HepG2 (cell line): ENCODE data around the gene SLC22A31. TPM values are rescaled to one million over a fixed set of nuclear protein-coding genes. Genes with fewer than 3 reads are reported as not detected.

Experiments
- ELF1 ChIP-seq: sonication (generic); formaldehyde crosslinking; IDR thresholded peaks from 2 replicates; pipeline ENCODE4 v1.4.0; 2020; ENCODE audit warnings: missing genetic modification reagents
- FOSL2 ChIP-seq: sonication (generic); formaldehyde crosslinking; IDR thresholded peaks from 2 replicates; pipeline ENCODE4 v1.4.0; 2020; ENCODE audit warnings: missing genetic modification reagents
- FOXA1 ChIP-seq, 2 experiments: fragments of 450-650 bp in 1 of 2; sonication (generic) in 1 of 2; formaldehyde crosslinking in 1 of 2; IDR thresholded peaks; 2 replicates each; pipeline versions ENCODE4 v1.4.0 to v1.6.1; 2016 to 2020; ENCODE audit warnings: missing genetic modification reagents in 1 of 2
- MEIS2 ChIP-seq: sonication (generic); formaldehyde crosslinking; IDR thresholded peaks from 2 replicates; pipeline ENCODE4 v1.9.0; 2021; ENCODE audit warnings: mild to moderate bottlenecking, missing genetic modification reagents
- NCOR1 ChIP-seq: fragments of 200-600 bp; sonication (generic); IDR thresholded peaks from 2 replicates; pipeline ENCODE4 v1.7.0; 2017; ENCODE audit warnings: antibody characterized with exemption, low read length, borderline replicate concordance
- NR2F2 ChIP-seq: IDR thresholded peaks from 2 replicates; pipeline ENCODE4 v1.6.1; 2012; ENCODE audit warnings: low read depth, inconsistent platforms, borderline replicate concordance
- RFX3 ChIP-seq: IDR thresholded peaks from 2 replicates; pipeline ENCODE4 v1.6.1; 2016; ENCODE audit warnings: missing biosample characterization, missing genetic modification reagents
- ZBTB7B ChIP-seq: sonication (generic); formaldehyde crosslinking; IDR thresholded peaks from 2 replicates; pipeline ENCODE4 v1.4.0; 2020; ENCODE audit warnings: missing genetic modification reagents
- ZMYM4 ChIP-seq: sonication (generic); formaldehyde crosslinking; IDR thresholded peaks from 2 replicates; pipeline ENCODE4 v1.8.1; 2023; ENCODE audit warnings: mild to moderate bottlenecking, missing genetic modification reagents
- ZNF761 ChIP-seq: sonication (generic); formaldehyde crosslinking; conservative IDR thresholded peaks from 2 replicates; pipeline ENCODE4 v1.4.0; 2020; ENCODE audit warnings: mild to moderate bottlenecking, missing genetic modification reagents
- polyA plus RNA-seq, 8 experiments: library from polyadenylated mRNA; depleted of rRNA in 3 of 8; stranded (reverse) in 7 of 8; unstranded in 1 of 8; fragments of >200 nt; fragmentation: Illumina TruSeq in 4 of 8; extraction: Trizol in 4 of 8; gene quantifications; 2 replicates each; pipeline versions ENCODE4 v1.2.1 to v1.2.3, GENCODE V29; 2011 to 2016; ENCODE audit warnings: low read depth in 4 of 8, missing spikeins in 1 of 8, mixed read lengths in 1 of 8; ENCODE audit not compliant: insufficient read depth in 1 of 8
- total RNA-seq, 5 experiments: library from RNA; depleted of rRNA; stranded (reverse); fragments of >200 nt; fragmentation: Illumina TruSeq; extraction: Trizol; gene quantifications; 2 replicates each; pipeline ENCODE4 v1.2.3, GENCODE V29; 2016; ENCODE audit warnings: low read depth in 1 of 5
- TF ChIP-seq, protein P1 (sequence below): fragments of 450-650 bp; IDR thresholded peaks from 2 replicates; pipeline ENCODE4 v1.6.1; 2017; ENCODE audit warnings: mild to moderate bottlenecking
- TF ChIP-seq, protein P2 (sequence below): sonication (generic); formaldehyde crosslinking; IDR thresholded peaks from 2 replicates; pipeline ENCODE4 v1.5.1; 2020; ENCODE audit warnings: missing genetic modification reagents, mild to moderate bottlenecking, borderline replicate concordance
- TF ChIP-seq, protein P3 (sequence below), 2 experiments: fragments of 450-650 bp in 1 of 2; sonication (generic) in 1 of 2; formaldehyde crosslinking in 1 of 2; IDR thresholded peaks; 2 replicates each; pipeline versions ENCODE4 v1.6.1 to v1.8.0; 2016 to 2022; ENCODE audit warnings: antibody characterized with exemption in 1 of 2, mild to moderate bottlenecking in 1 of 2, missing genetic modification reagents in 1 of 2

SLC22A31 gene
- total and polyA plus RNA-seq, 2 of the 13 experiments (the other 11 are each of a cell fraction or from before 2014, with no cell fraction given) = 67.3 to 83.3 TPM

- TF ChIP-seq FOSL2 (CRISPR knock-in tag) (peak; percentile 24; the same call in 1 of the 2 replicates), NCOR1 (peak; percentile 76), ZNF761 (peak; percentile 81; the same call in 1 of the 2 replicates), ZMYM4 (no peak), RFX3 (no peak), NR2F2 (peak; percentile 84), FOXA1 (IDR thresholded peaks at IDR 0.05) (no peak), FOXA1 (CRISPR knock-in tag; IDR thresholded peaks at IDR 0.05) (no peak), MEIS2 (CRISPR knock-in tag) (no peak; the same call in 1 of the 2 replicates), ELF1 (CRISPR knock-in tag) (peak; percentile 87), ZBTB7B (CRISPR knock-in tag) (no peak)
- TF ChIP-seq, protein P1, sequence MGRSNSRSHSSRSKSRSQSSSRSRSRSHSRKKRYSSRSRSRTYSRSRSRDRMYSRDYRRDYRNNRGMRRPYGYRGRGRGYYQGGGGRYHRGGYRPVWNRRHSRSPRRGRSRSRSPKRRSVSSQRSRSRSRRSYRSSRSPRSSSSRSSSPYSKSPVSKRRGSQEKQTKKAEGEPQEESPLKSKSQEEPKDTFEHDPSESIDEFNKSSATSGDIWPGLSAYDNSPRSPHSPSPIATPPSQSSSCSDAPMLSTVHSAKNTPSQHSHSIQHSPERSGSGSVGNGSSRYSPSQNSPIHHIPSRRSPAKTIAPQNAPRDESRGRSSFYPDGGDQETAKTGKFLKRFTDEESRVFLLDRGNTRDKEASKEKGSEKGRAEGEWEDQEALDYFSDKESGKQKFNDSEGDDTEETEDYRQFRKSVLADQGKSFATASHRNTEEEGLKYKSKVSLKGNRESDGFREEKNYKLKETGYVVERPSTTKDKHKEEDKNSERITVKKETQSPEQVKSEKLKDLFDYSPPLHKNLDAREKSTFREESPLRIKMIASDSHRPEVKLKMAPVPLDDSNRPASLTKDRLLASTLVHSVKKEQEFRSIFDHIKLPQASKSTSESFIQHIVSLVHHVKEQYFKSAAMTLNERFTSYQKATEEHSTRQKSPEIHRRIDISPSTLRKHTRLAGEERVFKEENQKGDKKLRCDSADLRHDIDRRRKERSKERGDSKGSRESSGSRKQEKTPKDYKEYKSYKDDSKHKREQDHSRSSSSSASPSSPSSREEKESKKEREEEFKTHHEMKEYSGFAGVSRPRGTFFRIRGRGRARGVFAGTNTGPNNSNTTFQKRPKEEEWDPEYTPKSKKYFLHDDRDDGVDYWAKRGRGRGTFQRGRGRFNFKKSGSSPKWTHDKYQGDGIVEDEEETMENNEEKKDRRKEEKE = no peak
- TF ChIP-seq, protein P2, sequence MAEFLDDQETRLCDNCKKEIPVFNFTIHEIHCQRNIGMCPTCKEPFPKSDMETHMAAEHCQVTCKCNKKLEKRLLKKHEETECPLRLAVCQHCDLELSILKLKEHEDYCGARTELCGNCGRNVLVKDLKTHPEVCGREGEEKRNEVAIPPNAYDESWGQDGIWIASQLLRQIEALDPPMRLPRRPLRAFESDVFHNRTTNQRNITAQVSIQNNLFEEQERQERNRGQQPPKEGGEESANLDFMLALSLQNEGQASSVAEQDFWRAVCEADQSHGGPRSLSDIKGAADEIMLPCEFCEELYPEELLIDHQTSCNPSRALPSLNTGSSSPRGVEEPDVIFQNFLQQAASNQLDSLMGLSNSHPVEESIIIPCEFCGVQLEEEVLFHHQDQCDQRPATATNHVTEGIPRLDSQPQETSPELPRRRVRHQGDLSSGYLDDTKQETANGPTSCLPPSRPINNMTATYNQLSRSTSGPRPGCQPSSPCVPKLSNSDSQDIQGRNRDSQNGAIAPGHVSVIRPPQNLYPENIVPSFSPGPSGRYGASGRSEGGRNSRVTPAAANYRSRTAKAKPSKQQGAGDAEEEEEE (CRISPR knock-in tag) = 0 out of 2 replicates have a peak, but pooled peaks have one; percentile 24
- TF ChIP-seq, protein P3, sequence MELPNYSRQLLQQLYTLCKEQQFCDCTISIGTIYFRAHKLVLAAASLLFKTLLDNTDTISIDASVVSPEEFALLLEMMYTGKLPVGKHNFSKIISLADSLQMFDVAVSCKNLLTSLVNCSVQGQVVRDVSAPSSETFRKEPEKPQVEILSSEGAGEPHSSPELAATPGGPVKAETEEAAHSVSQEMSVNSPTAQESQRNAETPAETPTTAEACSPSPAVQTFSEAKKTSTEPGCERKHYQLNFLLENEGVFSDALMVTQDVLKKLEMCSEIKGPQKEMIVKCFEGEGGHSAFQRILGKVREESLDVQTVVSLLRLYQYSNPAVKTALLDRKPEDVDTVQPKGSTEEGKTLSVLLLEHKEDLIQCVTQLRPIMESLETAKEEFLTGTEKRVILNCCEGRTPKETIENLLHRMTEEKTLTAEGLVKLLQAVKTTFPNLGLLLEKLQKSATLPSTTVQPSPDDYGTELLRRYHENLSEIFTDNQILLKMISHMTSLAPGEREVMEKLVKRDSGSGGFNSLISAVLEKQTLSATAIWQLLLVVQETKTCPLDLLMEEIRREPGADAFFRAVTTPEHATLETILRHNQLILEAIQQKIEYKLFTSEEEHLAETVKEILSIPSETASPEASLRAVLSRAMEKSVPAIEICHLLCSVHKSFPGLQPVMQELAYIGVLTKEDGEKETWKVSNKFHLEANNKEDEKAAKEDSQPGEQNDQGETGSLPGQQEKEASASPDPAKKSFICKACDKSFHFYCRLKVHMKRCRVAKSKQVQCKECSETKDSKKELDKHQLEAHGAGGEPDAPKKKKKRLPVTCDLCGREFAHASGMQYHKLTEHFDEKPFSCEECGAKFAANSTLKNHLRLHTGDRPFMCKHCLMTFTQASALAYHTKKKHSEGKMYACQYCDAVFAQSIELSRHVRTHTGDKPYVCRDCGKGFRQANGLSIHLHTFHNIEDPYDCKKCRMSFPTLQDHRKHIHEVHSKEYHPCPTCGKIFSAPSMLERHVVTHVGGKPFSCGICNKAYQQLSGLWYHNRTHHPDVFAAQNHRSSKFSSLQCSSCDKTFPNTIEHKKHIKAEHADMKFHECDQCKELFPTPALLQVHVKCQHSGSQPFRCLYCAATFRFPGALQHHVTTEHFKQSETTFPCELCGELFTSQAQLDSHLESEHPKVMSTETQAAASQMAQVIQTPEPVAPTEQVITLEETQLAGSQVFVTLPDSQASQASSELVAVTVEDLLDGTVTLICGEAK (IDR thresholded peaks at IDR 0.05) = no peak
- TF ChIP-seq, protein P3 (CRISPR knock-in tag; IDR thresholded peaks at IDR 0.05) = peak; percentile 34; the same call in 1 of the 2 replicates
Observed at GRCh38 chr16:89200124-89200849, at the start of gene SLC22A31 (continued).
